ENCODE results near the gene DCD.

The DCD gene

GRCh38 chr12:54608156-54608555 is 40.0 kb downstream of the DCD start:
- no peaks in the 10 kb centered on the region for H4K20me1 ChIP-seq (ENCODE audit: insufficient read depth, low read length)
- no peak overlapping the region for H3K9ac ChIP-seq (ENCODE audit: low read length)
- TF ChIP-seq CTCF (IDR thresholded peaks at IDR 0.05; ENCODE audit: low read length) = no peak
- TF ChIP-seq EZH2 (IDR thresholded peaks at IDR 0.05; ENCODE audit: borderline replicate concordance, low read length) = no peak
- 0 out of 2 replicates have a peak, but pooled peaks cover 3% of the 10 kb centered on the region for H3K27me3 ChIP-seq (ENCODE audit: insufficient read depth, low read length)
- no peaks in the 10 kb centered on the region for H3K79me2 ChIP-seq (ENCODE audit: insufficient read depth, low read length)
- H3K4me3 ChIP-seq (ENCODE audit: low read depth, low read length, poor library complexity, severe bottlenecking) = no peak overlapping the region
- no peak overlapping the region for H3K27ac ChIP-seq (ENCODE audit: low read depth, low read length, poor library complexity, severe bottlenecking)
- no peaks in the 10 kb centered on the region for H3F3A ChIP-seq (ENCODE audit: insufficient read depth, low read length)
- no peak overlapping the region for H3K4me2 ChIP-seq (ENCODE audit: low read length)
- no peaks in the 10 kb centered on the region for H3K4me1 ChIP-seq (ENCODE audit: insufficient read depth, low read length, severe bottlenecking)
- no peaks in the 10 kb centered on the region for H3K9me2 ChIP-seq (ENCODE audit: low read depth, low read length)
- H3K9me3 ChIP-seq (ENCODE audit: low read length) = no peaks in the 10 kb centered on the region
- no peak overlapping the region for H2AFZ ChIP-seq (ENCODE audit: low read length)
- no peaks in the 10 kb centered on the region for H3K36me3 ChIP-seq (ENCODE audit: insufficient read depth, low read length)

GRCh38 chr12:54606556-54606955 is 41.6 kb downstream of the DCD start:
- no peaks in the 10 kb centered on the region for H3K79me2 ChIP-seq (ENCODE audit: insufficient read depth, low read length)
- H3K9ac ChIP-seq (ENCODE audit: low read length) = no peak overlapping the region
- no peak overlapping the region for H3K4me3 ChIP-seq (ENCODE audit: low read depth, low read length, poor library complexity, severe bottlenecking)
- no peaks in the 10 kb centered on the region for H3K9me2 ChIP-seq (ENCODE audit: low read depth, low read length)
- no peaks in the 10 kb centered on the region for H3K4me1 ChIP-seq (ENCODE audit: insufficient read depth, low read length, severe bottlenecking)
- no peaks in the 10 kb centered on the region for H3F3A ChIP-seq (ENCODE audit: insufficient read depth, low read length)
- no peak overlapping the region for H2AFZ ChIP-seq (ENCODE audit: low read length)
- TF ChIP-seq EZH2 (IDR thresholded peaks at IDR 0.05; ENCODE audit: borderline replicate concordance, low read length) (no peak), CTCF (IDR thresholded peaks at IDR 0.05; ENCODE audit: low read length) (no peak)
- no peaks in the 10 kb centered on the region for H3K36me3 ChIP-seq (ENCODE audit: insufficient read depth, low read length)
- H3K9me3 ChIP-seq (ENCODE audit: low read length) = no peaks in the 10 kb centered on the region
- no peak overlapping the region for H3K4me2 ChIP-seq (ENCODE audit: low read length)
- H3K27me3 ChIP-seq (ENCODE audit: insufficient read depth, low read length) = no peaks in the 10 kb centered on the region
- no peaks in the 10 kb centered on the region for H4K20me1 ChIP-seq (ENCODE audit: insufficient read depth, low read length)
- H3K27ac ChIP-seq (ENCODE audit: low read depth, low read length, poor library complexity, severe bottlenecking) = no peak overlapping the region

DNA sequence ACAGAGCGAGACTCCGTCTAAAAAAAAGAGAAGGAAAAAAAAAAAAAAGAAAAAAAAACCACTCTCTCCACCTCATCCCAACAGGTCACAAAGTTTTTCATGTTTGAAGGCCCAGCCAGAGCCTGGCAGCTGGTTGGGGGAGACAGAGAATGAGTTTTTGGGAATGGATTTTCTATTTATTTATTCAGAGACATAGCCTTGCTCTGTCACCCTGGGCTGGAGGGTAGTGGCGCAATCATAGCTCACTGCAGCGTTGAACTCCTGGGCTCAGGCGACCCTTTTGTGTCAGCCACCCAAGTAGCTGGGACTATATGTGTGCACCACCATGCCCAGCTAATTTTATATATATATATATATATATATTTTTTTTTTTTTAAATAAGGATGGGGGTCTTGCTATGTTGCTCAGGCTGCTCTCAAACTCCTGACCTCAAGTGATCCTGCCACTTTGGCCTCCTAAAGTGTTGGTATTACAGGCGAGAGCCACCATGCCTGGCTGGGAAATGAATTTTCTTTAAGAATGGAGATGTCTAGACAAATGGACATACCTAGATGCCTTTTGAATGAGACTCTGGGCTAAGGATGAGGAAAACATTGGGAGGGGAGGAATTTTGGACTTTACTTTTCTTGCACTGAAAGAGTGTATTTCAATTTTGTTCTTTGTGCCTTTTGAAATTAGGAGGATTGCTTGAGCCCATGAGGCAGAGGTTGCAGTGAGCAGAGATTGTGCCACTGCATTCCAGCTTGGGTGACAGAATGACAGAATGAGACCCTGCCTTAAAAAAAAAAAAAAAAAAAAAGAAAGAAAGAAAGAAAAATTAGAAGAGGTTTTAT is 42.8 kb downstream of the DCD start:
- no peaks in the 10 kb centered on the region for H3K9me3 ChIP-seq (ENCODE audit: low read length)
- no peak overlapping the region for H3K4me3 ChIP-seq (ENCODE audit: low read depth, low read length, poor library complexity, severe bottlenecking)
- H3K4me2 ChIP-seq (ENCODE audit: low read length) = no peak overlapping the region
- TF ChIP-seq EZH2 (IDR thresholded peaks at IDR 0.05; ENCODE audit: borderline replicate concordance, low read length) = no peak
- no peak for TF ChIP-seq CTCF (IDR thresholded peaks at IDR 0.05; ENCODE audit: low read length)
- H3K9me2 ChIP-seq (ENCODE audit: low read depth, low read length) = no peaks in the 10 kb centered on the region
- no peaks in the 10 kb centered on the region for H3K36me3 ChIP-seq (ENCODE audit: insufficient read depth, low read length)
- H2AFZ ChIP-seq (ENCODE audit: low read length) = no peak overlapping the region
- no peaks in the 10 kb centered on the region for H3K79me2 ChIP-seq (ENCODE audit: insufficient read depth, low read length)
- H3K9ac ChIP-seq (ENCODE audit: low read length) = no peak overlapping the region
- no peaks in the 10 kb centered on the region for H3K27me3 ChIP-seq (ENCODE audit: insufficient read depth, low read length)
- H3K4me1 ChIP-seq (ENCODE audit: insufficient read depth, low read length, severe bottlenecking) = no peaks in the 10 kb centered on the region
- H4K20me1 ChIP-seq (ENCODE audit: insufficient read depth, low read length) = no peaks in the 10 kb centered on the region
- no peaks in the 10 kb centered on the region for H3F3A ChIP-seq (ENCODE audit: insufficient read depth, low read length)
- H3K27ac ChIP-seq (ENCODE audit: low read depth, low read length, poor library complexity, severe bottlenecking) = no peak overlapping the region

Measured in OCI-LY1 (cell line).